ENCODE data around the gene CAGE1. TPM values are rescaled to one million over a fixed set of nuclear protein-coding genes. Genes with fewer than 3 reads are reported as not detected.

Gene CAGE1
- polyA plus RNA-seq, 2 of the 4 experiments (the other 2 are of a cell fraction) = 0.09 to 0.12 TPM

GRCh38 chr6:7343546-7344475 lies 45.7 kb downstream of the CAGE1 start:
- ChIA-PET POLR2A (no interaction called here), CTCF (no interaction called here)
- H3K4me2 ChIP-seq = no peak overlapping the region
- FAIRE-seq = no peak
- DNase-seq (ENCODE audit: low read depth in 1 of 2, low spot score in 1 of 2) = no peak
- H3K4me3 ChIP-seq = no peak overlapping the region
- peaks cover 13% of the 10 kb centered on the region for H3K4me1 ChIP-seq
- H3K27ac ChIP-seq = no peak overlapping the region; a peak in 1 of 6 replicates
- ATAC-seq = no peak
- no peaks in the 10 kb centered on the region for H3K9me3 ChIP-seq
- TF ChIP-seq ZNF302 (CRISPR knock-in tag; IDR thresholded peaks at IDR 0.05) (no peak), ZFP36 (IDR thresholded peaks at IDR 0.05; ENCODE audit: borderline replicate concordance, partially characterized antibody) (no peak), HOXA7 (CRISPR knock-in tag; IDR thresholded peaks at IDR 0.05) (no peak), HOXB5 (CRISPR knock-in tag; IDR thresholded peaks at IDR 0.05) (no peak), MAZ (IDR thresholded peaks at IDR 0.05; ENCODE audit: borderline replicate concordance, low read depth, low read length) (no peak), TFCP2L1 (CRISPR knock-in tag; IDR thresholded peaks at IDR 0.05) (no peak), CBX8 (IDR thresholded peaks at IDR 0.05) (no peak), RCOR1 (IDR thresholded peaks at IDR 0.05; ENCODE audit: low read depth, low read length) (no peak), NR3C1 (IDR thresholded peaks at IDR 0.05) (no peak), CBX2 (IDR thresholded peaks at IDR 0.05; ENCODE audit: borderline replicate concordance, low read depth) (no peak), PHF8 (IDR thresholded peaks at IDR 0.05; ENCODE audit: borderline replicate concordance, low read depth) (no peak), ATOH8 (CRISPR knock-in tag; IDR thresholded peaks at IDR 0.05; ENCODE audit: low read depth) (no peak)
- WGBS (ENCODE audit: missing lambda C conversion rate) = 78% methylated on average over 8 of the region's 29 CpGs

GRCh38 chr6:7341989-7342742 lies 47.4 kb downstream of the CAGE1 start:
- ChIA-PET CTCF (no interaction called here), POLR2A (no interaction called here)
- no peak for TF ChIP-seq FOSL2 (IDR thresholded peaks at IDR 0.05)
- TF ChIP-seq FOSL2 (CRISPR knock-in tag; IDR thresholded peaks at IDR 0.05) = peak; percentile 46; the same call in 1 of the 2 replicates
- no peak for TF ChIP-seq FOXS1 (CRISPR knock-in tag; IDR thresholded peaks at IDR 0.05)
- no peak overlapping the region for H3K27ac ChIP-seq
- H3K9me3 ChIP-seq = no peaks in the 10 kb centered on the region
- no peak for ATAC-seq
- 69% methylated on average over 9 of the region's 9 CpGs for WGBS (ENCODE audit: missing lambda C conversion rate)
- H3K4me1 ChIP-seq = peaks cover 3% of the 10 kb centered on the region; the same call in 2 of the 3 replicates
- peak in 1 of 2 experiments; percentile 7 for DNase-seq (ENCODE audit: low read depth in 1 of 2, low spot score in 1 of 2)
- no peak for FAIRE-seq
- no peak overlapping the region for H3K4me3 ChIP-seq
- no peak overlapping the region for H3K4me2 ChIP-seq

- no peak for FAIRE-seq
Measured at GRCh38 chr6:7341271-7341670, 48.3 kb downstream of the CAGE1 start.

More at GRCh38 chr6:7341271-7341670, 48.3 kb downstream of the CAGE1 start:
- ChIA-PET POLR2A (no interaction called here), CTCF (no interaction called here)
- Histone ChIP-seq H3K4me3 (no peak overlapping the region), H3K4me1 (no peaks in the 10 kb centered on the region), H3K27ac (no peak overlapping the region), H3K9me3 (no peaks in the 10 kb centered on the region), H3K4me2 (no peak overlapping the region)
- ATAC-seq (no peak), DNase-seq (ENCODE audit: low read depth in 1 of 2, low spot score in 1 of 2) (no peak)
- WGBS (ENCODE audit: missing lambda C conversion rate) = 85% methylated on average over 3 of the region's 3 CpGs
- no peak for TF ChIP-seq RCOR1 (IDR thresholded peaks at IDR 0.05; ENCODE audit: low read depth, low read length)
- no peak for TF ChIP-seq ESRRA (IDR thresholded peaks at IDR 0.05; ENCODE audit: borderline replicate concordance, low read length)
- no peak for TF ChIP-seq JUNB (IDR thresholded peaks at IDR 0.05)
- no peak for TF ChIP-seq GATA3 (IDR thresholded peaks at IDR 0.05; ENCODE audit: borderline replicate concordance)
- TF ChIP-seq ZSCAN20 (CRISPR knock-in tag; IDR thresholded peaks at IDR 0.05) = no peak
- no peak for TF ChIP-seq HOXB13 (CRISPR knock-in tag; IDR thresholded peaks at IDR 0.05; ENCODE audit: low read depth)
- TF ChIP-seq PBX3 (IDR thresholded peaks at IDR 0.05) = no peak
- no peak for TF ChIP-seq CBX8 (IDR thresholded peaks at IDR 0.05)
- no peak for TF ChIP-seq POLR2A (IDR thresholded peaks at IDR 0.05; ENCODE audit: low read length)

Data from A549 (cell line).